LNCaP clone FGC (cell line): ENCODE data around the gene PGA4.

ENCODE experiments used
- DNase-seq: peaks from one replicate; pipeline ENCODE4 v3.0.0-alpha.2; 2011; ENCODE audit warnings: low read depth
- H3K4me3 ChIP-seq: 2 replicates; pipeline ENCODE4 v1.5.1; 2011; ENCODE audit warnings: mild to moderate bottlenecking, low read depth, low read length, control low read depth
- CTCF ChIP-seq: IDR thresholded peaks from 2 replicates; pipeline ENCODE4 v1.5.1; 2012; ENCODE audit warnings: mild to moderate bottlenecking; ENCODE audit not compliant: control insufficient read depth, insufficient read depth; ENCODE audit errors: extremely low read depth

Gene PGA4

GRCh38 chr11:61280883-61281580 lies 58.9 kb downstream of the PGA4 start:
- no peak for DNase-seq
- H3K4me3 ChIP-seq: no peak overlapping the region
- no peak for TF ChIP-seq CTCF
